IMR-90 (cell line): ENCODE data around the gene ARF3. TPM values are rescaled to one million over a fixed set of nuclear protein-coding genes. Genes with fewer than 3 reads are reported as not detected.

ENCODE experiments used
- ATAC-seq: fragments of 200-7000 bp; cut with Tn5 transposase; 2 replicates; pipeline ENCODE4 v1.9.1; 2020; ENCODE audit warnings: low read depth, mild to moderate bottlenecking, moderate library complexity
- BruUV-seq: library from RNA; stranded (reverse); fragments of 400-500 nt; replicated peaks from 2 replicates; lab custom pipeline; 2021; lab: Mats Ljungman, UMichigan
- CTCF ChIA-PET: fragments of 300-600 bp; formaldehyde crosslinking; extraction: SDS; loops from one replicate; lab custom pipeline; 2021; ENCODE audit warnings: antibody characterized with exemption; lab: Yijun Ruan, JAX
- POLR2A ChIA-PET: fragments of 300-600 bp; sonication (Branson Sonifier 250); formaldehyde crosslinking; loops from one replicate; lab custom pipeline; 2022; ENCODE audit warnings: antibody characterized with exemption; ENCODE audit not compliant: unreplicated experiment; lab: Charles Lee
- DNase-seq: peaks from one replicate; pipeline ENCODE4 v3.0.0; 2013
- H2AFZ ChIP-seq: replicated peaks from 2 replicates; pipeline ENCODE3; 2013; ENCODE audit warnings: low read length, mild to moderate bottlenecking; ENCODE audit not compliant: poor library complexity
- H2AK5ac ChIP-seq: 2 replicates; pipeline ENCODE4 v1.6.1; 2013; ENCODE audit warnings: low read depth, low read length, inconsistent platforms
- H2AK9ac ChIP-seq: replicated peaks from 2 replicates; pipeline ENCODE3; 2013; ENCODE audit warnings: mild to moderate bottlenecking, low read depth, low read length, moderate library complexity; ENCODE audit not compliant: poor library complexity
- H2BK120ac ChIP-seq: 2 replicates; pipeline ENCODE4 v1.6.1; 2013; ENCODE audit warnings: low read depth, low read length, inconsistent platforms
- H2BK15ac ChIP-seq: 3 replicates; pipeline ENCODE4 v1.6.1; 2013; ENCODE audit warnings: low read depth, low read length, inconsistent platforms
- H2BK20ac ChIP-seq: 2 replicates; pipeline ENCODE4 v1.6.1; 2013; ENCODE audit warnings: low read depth, mild to moderate bottlenecking, inconsistent platforms, low read length, moderate library complexity
- H2BK5ac ChIP-seq: 2 replicates; pipeline ENCODE4 v1.6.1; 2013; ENCODE audit warnings: mild to moderate bottlenecking, low read depth, low read length, inconsistent platforms; ENCODE audit not compliant: poor library complexity, severe bottlenecking
- H3K14ac ChIP-seq: replicated peaks from 2 replicates; pipeline ENCODE4 v1.6.1; 2013; ENCODE audit warnings: low read depth, low read length, inconsistent platforms
- H3K18ac ChIP-seq: 2 replicates; pipeline ENCODE4 v1.6.1; 2013; ENCODE audit warnings: low read depth, low read length, control low read depth
- H3K23ac ChIP-seq: 2 replicates; pipeline ENCODE4 v1.6.1; 2013; ENCODE audit warnings: low read depth, low read length, inconsistent platforms
- H3K27ac ChIP-seq: 2 replicates; pipeline ENCODE4 v1.5.1; 2013; ENCODE audit warnings: mild to moderate bottlenecking, control low read depth, low read length; ENCODE audit not compliant: insufficient read depth
- H3K27me3 ChIP-seq: 2 replicates; pipeline ENCODE4 v1.6.1; 2013; ENCODE audit warnings: low read length; ENCODE audit not compliant: control insufficient read depth, insufficient read depth
- H3K36me3 ChIP-seq: 2 replicates; pipeline ENCODE4 v1.6.1; 2013; ENCODE audit warnings: low read length, mixed read lengths; ENCODE audit not compliant: control insufficient read depth, insufficient read depth
- H3K4ac ChIP-seq: 2 replicates; pipeline ENCODE4 v1.6.1; 2013; ENCODE audit warnings: low read depth, low read length, inconsistent platforms
- H3K4me1 ChIP-seq: 2 replicates; pipeline ENCODE4 v1.6.1; 2013; ENCODE audit warnings: low read length, mixed read lengths; ENCODE audit not compliant: control insufficient read depth, insufficient read depth
- H3K4me2 ChIP-seq: 2 replicates; pipeline ENCODE4 v1.6.1; 2013; ENCODE audit warnings: low read depth, mild to moderate bottlenecking, control low read depth, low read length, moderate library complexity
- H3K4me3 ChIP-seq: 2 replicates; pipeline ENCODE4 v1.5.1; 2013; ENCODE audit warnings: low read depth, mild to moderate bottlenecking, control low read depth, low read length, moderate library complexity; ENCODE audit not compliant: insufficient read depth
- H3K56ac ChIP-seq: 2 replicates; pipeline ENCODE4 v1.6.1; 2013; ENCODE audit warnings: low read length, inconsistent platforms; ENCODE audit not compliant: insufficient read depth; ENCODE audit errors: extremely low read depth
- H3K79me1 ChIP-seq, 2 experiments: 2 replicates each; pipeline ENCODE4 v1.6.1; 2013; ENCODE audit warnings: low read length in 2 of 2, inconsistent platforms in 1 of 2, low read depth in 1 of 2
- H3K9ac ChIP-seq: 2 replicates; pipeline ENCODE4 v1.6.1; 2013; ENCODE audit warnings: low read depth, low read length, control low read depth
- H3K9me1 ChIP-seq: 2 replicates; pipeline ENCODE4 v1.6.1; 2013; ENCODE audit warnings: low read length, inconsistent platforms; ENCODE audit not compliant: insufficient read depth
- H3K9me3 ChIP-seq: 2 replicates; pipeline ENCODE4 v1.6.1; 2013; ENCODE audit warnings: low read length; ENCODE audit not compliant: control insufficient read depth, insufficient read depth
- H4K20me1 ChIP-seq: 2 replicates; pipeline ENCODE4 v1.6.1; 2013; ENCODE audit warnings: low read length, inconsistent platforms; ENCODE audit not compliant: insufficient read depth
- H4K5ac ChIP-seq: 2 replicates; pipeline ENCODE4 v1.6.1; 2013; ENCODE audit warnings: mild to moderate bottlenecking, low read depth, low read length, control low read depth
- H4K8ac ChIP-seq, 2 experiments: 2 replicates each; pipeline ENCODE4 v1.6.1; 2013; ENCODE audit warnings: low read depth in 2 of 2, low read length in 2 of 2, control low read depth in 1 of 2, inconsistent platforms in 1 of 2
- H4K91ac ChIP-seq: 2 replicates; pipeline ENCODE4 v1.6.1; 2013; ENCODE audit warnings: low read depth, low read length, inconsistent platforms; ENCODE audit not compliant: insufficient read depth
- BHLHE40 ChIP-seq: fragments of 150-350 bp; IDR thresholded peaks from 2 replicates; pipeline ENCODE4 v1.6.1; 2016; ENCODE audit warnings: mild to moderate bottlenecking, low read depth, low read length
- CEBPB ChIP-seq: IDR thresholded peaks from 2 replicates; pipeline ENCODE4 v1.6.1; 2012; ENCODE audit warnings: low read depth, low read length, improper control_type of control experiment
- CHD1 ChIP-seq: IDR thresholded peaks from 2 replicates; pipeline ENCODE4 v1.6.1; 2012; ENCODE audit warnings: low read depth, low read length, improper control_type of control experiment
- ELK1 ChIP-seq: fragments of 150-350 bp; IDR thresholded peaks from 2 replicates; pipeline ENCODE4 v1.6.1; 2016; ENCODE audit warnings: low read depth, mild to moderate bottlenecking, low read length, moderate library complexity, borderline replicate concordance
- FOS ChIP-seq: fragments of 150-350 bp; IDR thresholded peaks from 2 replicates; pipeline ENCODE4 v1.6.1; 2016; ENCODE audit warnings: low read depth, low read length
- MAFK ChIP-seq: IDR thresholded peaks from 2 replicates; pipeline ENCODE4 v1.6.1; 2012; ENCODE audit warnings: low read depth, low read length, improper control_type of control experiment
- MAZ ChIP-seq: IDR thresholded peaks from 2 replicates; pipeline ENCODE4 v1.6.1; 2012; ENCODE audit warnings: low read depth, mild to moderate bottlenecking, low read length, improper control_type of control experiment, moderate library complexity, borderline replicate concordance
- MXI1 ChIP-seq: IDR thresholded peaks from 2 replicates; pipeline ENCODE4 v1.6.1; 2012; ENCODE audit warnings: low read depth, mild to moderate bottlenecking, low read length, moderate library complexity, borderline replicate concordance
- NFE2L2 ChIP-seq: fragments of 150-350 bp; IDR thresholded peaks from 2 replicates; pipeline ENCODE4 v1.6.1; 2016; ENCODE audit warnings: low read depth, mild to moderate bottlenecking, low read length
- POLR2A ChIP-seq: IDR thresholded peaks from 2 replicates; pipeline ENCODE4 v1.6.1; 2012; ENCODE audit warnings: mild to moderate bottlenecking, low read depth, low read length
- RAD21 ChIP-seq: IDR thresholded peaks from 2 replicates; pipeline ENCODE4 v1.6.1; 2012; ENCODE audit warnings: low read length, improper control_type of control experiment
- RCOR1 ChIP-seq: IDR thresholded peaks from 2 replicates; pipeline ENCODE4 v1.6.1; 2012; ENCODE audit warnings: mild to moderate bottlenecking, low read length, improper control_type of control experiment; ENCODE audit not compliant: insufficient replicate concordance
- RFX5 ChIP-seq: IDR thresholded peaks from 2 replicates; pipeline ENCODE4 v1.8.0; 2012; ENCODE audit warnings: low read depth, mild to moderate bottlenecking, low read length, moderate library complexity
- SMC3 ChIP-seq: fragments of 150-350 bp; IDR thresholded peaks from 2 replicates; pipeline ENCODE4 v1.6.1; 2016; ENCODE audit warnings: low read depth, mild to moderate bottlenecking, antibody characterized with exemption, low read length, moderate library complexity
- USF2 ChIP-seq: fragments of 150-350 bp; IDR thresholded peaks from 2 replicates; pipeline ENCODE4 v1.6.1; 2017; ENCODE audit warnings: mild to moderate bottlenecking, antibody characterized with exemption, low read length, low read depth
- WGBS, 2 experiments: methylation state at CpG; one replicate each; pipeline versions ENCODE4 v1.1.5 to v1.1.7; 2013; ENCODE audit warnings: missing lambda C conversion rate in 2 of 2; ENCODE audit not compliant: insufficient read length in 1 of 2; ENCODE audit errors: extremely low coverage in 2 of 2; 5-methylcytosine and 5-hydroxymethylcytosine counted together
- dilution Hi-C: fragments of 300-500 bp; cut with HindIII; formaldehyde crosslinking; loops from one replicate; pipeline ENCODE4 v1.14.3; 2018; ENCODE audit warnings: low sequenced_read_pairs; ENCODE audit not compliant: unreplicated experiment
- in situ Hi-C: fragments of 300-500 bp; cut with MboI; formaldehyde crosslinking; loops from 3 replicates; pipeline ENCODE4 v1.14.3; 2019; ENCODE audit warnings: low sequenced_read_pairs, inconsistent platforms, mixed read lengths
- intact Hi-C: fragments of 100-400 bp; cut with micrococcal nuclease; formaldehyde crosslinking; loops from 2 replicates; pipeline ENCODE4 v1.10.0; 2022
- polyA plus RNA-seq, 3 experiments: library from polyadenylated mRNA; depleted of rRNA; stranded (reverse); fragments of >200 nt; gene quantifications; 2 replicates each; pipeline ENCODE4 v1.2.3, GENCODE V29; 2012; ENCODE audit warnings: low replicate concordance in 1 of 3
- total RNA-seq: library from RNA; depleted of rRNA; stranded (reverse); fragments of >200 nt; gene quantifications from 2 replicates; pipeline ENCODE4 v1.2.3, GENCODE V29; 2012
- TF ChIP-seq, protein P1 (sequence below): conservative IDR thresholded peaks from 2 replicates; pipeline ENCODE4 v1.5.1; 2012; ENCODE audit warnings: mild to moderate bottlenecking, low read depth, low read length, improper control_type of control experiment

The ARF3 gene
- total and polyA plus RNA-seq, 2 of the 4 experiments (the other 2 are of a cell fraction) = 97.7 to 198 TPM

DNA sequence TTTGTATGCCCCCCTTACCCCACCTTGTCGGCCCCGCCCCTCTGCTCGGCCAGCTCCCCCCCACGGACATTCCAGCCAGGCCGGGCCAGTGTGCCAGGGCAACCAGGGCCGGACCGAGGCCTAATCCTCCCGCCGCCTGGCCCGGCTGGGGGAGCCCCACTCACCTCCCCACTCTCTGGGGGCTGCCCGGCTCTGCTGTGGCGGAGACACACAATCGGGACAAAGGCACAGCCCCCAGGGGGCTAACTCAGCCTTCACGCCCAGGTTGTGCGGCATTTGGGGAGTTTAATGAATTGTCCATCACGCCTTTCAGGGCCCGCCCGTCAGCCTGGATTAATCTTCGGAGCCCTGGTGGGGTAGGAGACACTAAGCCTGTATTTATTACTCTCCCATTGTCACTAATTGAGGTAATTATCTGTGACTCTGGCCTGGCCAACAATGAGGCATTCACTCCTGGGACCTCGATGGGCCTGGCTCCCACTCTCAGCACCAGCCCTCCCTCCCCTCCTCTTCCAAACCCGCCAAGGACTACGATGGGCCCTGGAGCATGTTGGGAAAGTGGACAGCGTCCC is 29.5 kb upstream of the ARF3 start:
- H3K36me3 ChIP-seq = no peaks in the 10 kb centered on the region
- H3K27ac ChIP-seq = no peak overlapping the region
- H3K9me3 ChIP-seq = no peaks in the 10 kb centered on the region
- DNase-seq (no peak), ATAC-seq (no peak)
- CTCF ChIA-PET = interaction anchor here (2.4 kb wide), 1 partner anchor 11 kb away, joined by 17 read pairs; no protein-coding TSS in a partner anchor
- no peak overlapping the region for H3K18ac ChIP-seq
- no TSS peak for BruUV-seq
- H2BK120ac ChIP-seq = no peak overlapping the region
- H2AK5ac ChIP-seq = no peak overlapping the region
- no peak for TF ChIP-seq CHD1
- TF ChIP-seq RAD21 = no peak
- no peak for TF ChIP-seq POLR2A
- no peak for TF ChIP-seq FOS
- TF ChIP-seq RFX5 = no peak
- no peak for TF ChIP-seq MAFK
- no peak for TF ChIP-seq CEBPB
- TF ChIP-seq RCOR1 = no peak
- TF ChIP-seq SMC3 = no peak
- no peak for TF ChIP-seq USF2
- no peak for TF ChIP-seq MAZ
- TF ChIP-seq ELK1 = no peak
- TF ChIP-seq, protein P1, sequence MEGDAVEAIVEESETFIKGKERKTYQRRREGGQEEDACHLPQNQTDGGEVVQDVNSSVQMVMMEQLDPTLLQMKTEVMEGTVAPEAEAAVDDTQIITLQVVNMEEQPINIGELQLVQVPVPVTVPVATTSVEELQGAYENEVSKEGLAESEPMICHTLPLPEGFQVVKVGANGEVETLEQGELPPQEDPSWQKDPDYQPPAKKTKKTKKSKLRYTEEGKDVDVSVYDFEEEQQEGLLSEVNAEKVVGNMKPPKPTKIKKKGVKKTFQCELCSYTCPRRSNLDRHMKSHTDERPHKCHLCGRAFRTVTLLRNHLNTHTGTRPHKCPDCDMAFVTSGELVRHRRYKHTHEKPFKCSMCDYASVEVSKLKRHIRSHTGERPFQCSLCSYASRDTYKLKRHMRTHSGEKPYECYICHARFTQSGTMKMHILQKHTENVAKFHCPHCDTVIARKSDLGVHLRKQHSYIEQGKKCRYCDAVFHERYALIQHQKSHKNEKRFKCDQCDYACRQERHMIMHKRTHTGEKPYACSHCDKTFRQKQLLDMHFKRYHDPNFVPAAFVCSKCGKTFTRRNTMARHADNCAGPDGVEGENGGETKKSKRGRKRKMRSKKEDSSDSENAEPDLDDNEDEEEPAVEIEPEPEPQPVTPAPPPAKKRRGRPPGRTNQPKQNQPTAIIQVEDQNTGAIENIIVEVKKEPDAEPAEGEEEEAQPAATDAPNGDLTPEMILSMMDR = no peak
- no peak for TF ChIP-seq MXI1
- no peak for TF ChIP-seq BHLHE40
- TF ChIP-seq NFE2L2 = no peak
- H4K8ac ChIP-seq = no peak overlapping the region
- intact Hi-C loops (no loop called here), dilution Hi-C loops (no loop called here), in situ Hi-C loops (no loop called here)
- no peaks in the 10 kb centered on the region for H3K4me1 ChIP-seq
- no peaks in the 10 kb centered on the region for H4K20me1 ChIP-seq
- H3K23ac ChIP-seq = no peak overlapping the region
- H3K4ac ChIP-seq = no peak overlapping the region
- no peaks in the 10 kb centered on the region; the same call in 1 of the 2 replicates for H3K9me1 ChIP-seq
- H3K14ac ChIP-seq = no peak overlapping the region
- H2AK9ac ChIP-seq = no peak overlapping the region
- no peak overlapping the region for H2AFZ ChIP-seq
- H3K4me3 ChIP-seq = no peak overlapping the region
- no peak overlapping the region for H2BK5ac ChIP-seq
- no peak overlapping the region for H2BK20ac ChIP-seq
- no peaks in the 10 kb centered on the region for H3K79me1 ChIP-seq
- no peak overlapping the region for H4K91ac ChIP-seq
- 14% methylated on average over 4 of the region's 23 CpGs; no CpG with 5 or more reads in 1 of the 2 experiments for WGBS, 2 experiments
- POLR2A ChIA-PET = no interaction called here
- no peak overlapping the region for H3K4me2 ChIP-seq
- no peak overlapping the region for H2BK15ac ChIP-seq
- no peak overlapping the region for H3K9ac ChIP-seq
- H4K5ac ChIP-seq = no peak overlapping the region
- H3K56ac ChIP-seq = no peak overlapping the region
- H3K27me3 ChIP-seq = peaks cover 86% of the 10 kb centered on the region
